ENCODE data around the gene ELOVL5. TPM values are rescaled to one million over a fixed set of nuclear protein-coding genes. Genes with fewer than 3 reads are reported as not detected.

Gene ELOVL5
- polyA plus RNA-seq, 1 of the 3 experiments (the other 2 are of a cell fraction): 31.9 TPM

DNA sequence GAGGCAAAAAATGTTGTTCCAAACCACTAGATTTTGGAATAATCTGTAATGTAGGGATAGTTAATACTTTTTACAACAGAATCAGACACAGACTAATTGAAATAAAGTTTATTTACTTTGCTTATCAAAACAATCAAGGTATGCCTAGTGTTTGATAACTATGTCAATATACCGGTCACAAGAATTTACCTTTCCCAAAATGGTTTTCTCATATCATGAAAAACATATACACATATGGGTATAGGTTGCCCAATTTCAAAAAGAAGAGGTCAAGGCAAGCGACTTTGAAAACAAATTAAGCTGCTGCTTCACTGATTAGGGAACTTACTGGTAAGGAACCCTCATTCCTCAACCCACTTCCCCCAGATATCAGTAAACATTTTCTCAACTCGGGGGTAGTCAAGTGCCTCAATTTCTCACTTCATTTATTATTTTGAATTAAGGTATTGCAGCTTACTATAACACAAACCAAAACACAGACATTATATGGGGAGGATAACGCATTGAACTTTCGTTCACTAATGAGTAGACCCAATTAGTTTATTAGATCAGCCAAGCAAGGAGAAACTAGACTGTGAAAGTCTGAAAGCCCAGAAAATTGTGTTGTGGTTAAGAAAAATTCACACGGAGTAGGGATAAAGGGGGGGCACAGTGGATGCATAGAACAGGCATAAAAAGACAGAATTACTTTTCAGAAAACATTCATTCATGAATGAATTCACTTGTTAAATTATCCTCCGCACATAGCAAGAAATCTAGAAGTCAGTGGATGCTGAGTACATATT, 9.0 kb upstream of the ELOVL5 start (continued):
- TF ChIP-seq, protein P1, sequence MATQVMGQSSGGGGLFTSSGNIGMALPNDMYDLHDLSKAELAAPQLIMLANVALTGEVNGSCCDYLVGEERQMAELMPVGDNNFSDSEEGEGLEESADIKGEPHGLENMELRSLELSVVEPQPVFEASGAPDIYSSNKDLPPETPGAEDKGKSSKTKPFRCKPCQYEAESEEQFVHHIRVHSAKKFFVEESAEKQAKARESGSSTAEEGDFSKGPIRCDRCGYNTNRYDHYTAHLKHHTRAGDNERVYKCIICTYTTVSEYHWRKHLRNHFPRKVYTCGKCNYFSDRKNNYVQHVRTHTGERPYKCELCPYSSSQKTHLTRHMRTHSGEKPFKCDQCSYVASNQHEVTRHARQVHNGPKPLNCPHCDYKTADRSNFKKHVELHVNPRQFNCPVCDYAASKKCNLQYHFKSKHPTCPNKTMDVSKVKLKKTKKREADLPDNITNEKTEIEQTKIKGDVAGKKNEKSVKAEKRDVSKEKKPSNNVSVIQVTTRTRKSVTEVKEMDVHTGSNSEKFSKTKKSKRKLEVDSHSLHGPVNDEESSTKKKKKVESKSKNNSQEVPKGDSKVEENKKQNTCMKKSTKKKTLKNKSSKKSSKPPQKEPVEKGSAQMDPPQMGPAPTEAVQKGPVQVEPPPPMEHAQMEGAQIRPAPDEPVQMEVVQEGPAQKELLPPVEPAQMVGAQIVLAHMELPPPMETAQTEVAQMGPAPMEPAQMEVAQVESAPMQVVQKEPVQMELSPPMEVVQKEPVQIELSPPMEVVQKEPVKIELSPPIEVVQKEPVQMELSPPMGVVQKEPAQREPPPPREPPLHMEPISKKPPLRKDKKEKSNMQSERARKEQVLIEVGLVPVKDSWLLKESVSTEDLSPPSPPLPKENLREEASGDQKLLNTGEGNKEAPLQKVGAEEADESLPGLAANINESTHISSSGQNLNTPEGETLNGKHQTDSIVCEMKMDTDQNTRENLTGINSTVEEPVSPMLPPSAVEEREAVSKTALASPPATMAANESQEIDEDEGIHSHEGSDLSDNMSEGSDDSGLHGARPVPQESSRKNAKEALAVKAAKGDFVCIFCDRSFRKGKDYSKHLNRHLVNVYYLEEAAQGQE (IDR thresholded peaks at IDR 0.05; ENCODE audit: low read depth, low read length): no peak

DNA sequence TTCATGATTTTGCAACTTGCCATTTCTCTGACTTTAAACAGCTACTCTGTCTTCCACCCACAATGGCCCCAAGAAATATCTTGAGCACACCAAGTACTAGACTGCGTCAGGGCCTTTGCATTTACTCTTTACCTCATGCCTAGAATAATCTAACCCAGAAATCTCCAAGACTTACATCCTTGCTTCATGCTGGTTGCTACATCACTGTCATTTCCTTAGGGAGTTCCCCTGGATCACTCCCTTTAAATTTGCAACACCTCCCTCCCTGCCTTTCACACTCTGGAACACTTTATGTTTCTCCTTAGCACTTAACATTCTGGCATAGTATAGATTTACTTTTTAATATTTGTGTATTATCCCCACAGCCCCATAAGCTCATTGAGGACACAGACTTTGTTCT, 4.9 kb upstream of the ELOVL5 start:
- no peaks in the 10 kb centered on the region for H4K20me1 ChIP-seq (ENCODE audit: insufficient read depth)
- H3K36me3 ChIP-seq (replicated peaks in 1 of 2; ENCODE audit: control insufficient read depth in 1 of 2, insufficient read depth in 2 of 2, low read length in 1 of 2): no peaks in the 10 kb centered on the region
- no peak overlapping the region for H3K4me3 ChIP-seq (ENCODE audit: low read depth in 2 of 2, low read length in 1 of 2)
- TF ChIP-seq, protein P2, sequence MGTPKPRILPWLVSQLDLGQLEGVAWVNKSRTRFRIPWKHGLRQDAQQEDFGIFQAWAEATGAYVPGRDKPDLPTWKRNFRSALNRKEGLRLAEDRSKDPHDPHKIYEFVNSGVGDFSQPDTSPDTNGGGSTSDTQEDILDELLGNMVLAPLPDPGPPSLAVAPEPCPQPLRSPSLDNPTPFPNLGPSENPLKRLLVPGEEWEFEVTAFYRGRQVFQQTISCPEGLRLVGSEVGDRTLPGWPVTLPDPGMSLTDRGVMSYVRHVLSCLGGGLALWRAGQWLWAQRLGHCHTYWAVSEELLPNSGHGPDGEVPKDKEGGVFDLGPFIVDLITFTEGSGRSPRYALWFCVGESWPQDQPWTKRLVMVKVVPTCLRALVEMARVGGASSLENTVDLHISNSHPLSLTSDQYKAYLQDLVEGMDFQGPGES (IDR thresholded peaks at IDR 0.05; ENCODE audit: low read depth, low read length): no peak
- TF ChIP-seq, protein P3, sequence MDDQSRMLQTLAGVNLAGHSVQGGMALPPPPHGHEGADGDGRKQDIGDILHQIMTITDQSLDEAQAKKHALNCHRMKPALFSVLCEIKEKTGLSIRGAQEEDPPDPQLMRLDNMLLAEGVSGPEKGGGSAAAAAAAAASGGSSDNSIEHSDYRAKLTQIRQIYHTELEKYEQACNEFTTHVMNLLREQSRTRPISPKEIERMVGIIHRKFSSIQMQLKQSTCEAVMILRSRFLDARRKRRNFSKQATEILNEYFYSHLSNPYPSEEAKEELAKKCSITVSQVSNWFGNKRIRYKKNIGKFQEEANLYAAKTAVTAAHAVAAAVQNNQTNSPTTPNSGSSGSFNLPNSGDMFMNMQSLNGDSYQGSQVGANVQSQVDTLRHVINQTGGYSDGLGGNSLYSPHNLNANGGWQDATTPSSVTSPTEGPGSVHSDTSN (IDR thresholded peaks at IDR 0.05): no peak
- TF ChIP-seq MXI1 (IDR thresholded peaks at IDR 0.05; ENCODE audit: low read depth, low read length) (no peak), FOXJ3 (CRISPR knock-in tag; IDR thresholded peaks at IDR 0.05) (no peak), NFIC (IDR thresholded peaks at IDR 0.05; ENCODE audit: borderline replicate concordance) (no peak), MEF2A (IDR thresholded peaks at IDR 0.05; ENCODE audit: borderline replicate concordance, low read depth) (no peak), EZH2phosphoT487 (IDR thresholded peaks at IDR 0.05; ENCODE audit: borderline replicate concordance, low read depth) (no peak), NRF1 (IDR thresholded peaks at IDR 0.05; ENCODE audit: low read depth, low read length) (no peak), FOSL2 (IDR thresholded peaks at IDR 0.05; ENCODE audit: borderline replicate concordance, low read depth) (no peak), POLR2AphosphoS5 (IDR thresholded peaks at IDR 0.05; ENCODE audit: low read depth, low read length) (no peak)
- TF ChIP-seq, protein P4, sequence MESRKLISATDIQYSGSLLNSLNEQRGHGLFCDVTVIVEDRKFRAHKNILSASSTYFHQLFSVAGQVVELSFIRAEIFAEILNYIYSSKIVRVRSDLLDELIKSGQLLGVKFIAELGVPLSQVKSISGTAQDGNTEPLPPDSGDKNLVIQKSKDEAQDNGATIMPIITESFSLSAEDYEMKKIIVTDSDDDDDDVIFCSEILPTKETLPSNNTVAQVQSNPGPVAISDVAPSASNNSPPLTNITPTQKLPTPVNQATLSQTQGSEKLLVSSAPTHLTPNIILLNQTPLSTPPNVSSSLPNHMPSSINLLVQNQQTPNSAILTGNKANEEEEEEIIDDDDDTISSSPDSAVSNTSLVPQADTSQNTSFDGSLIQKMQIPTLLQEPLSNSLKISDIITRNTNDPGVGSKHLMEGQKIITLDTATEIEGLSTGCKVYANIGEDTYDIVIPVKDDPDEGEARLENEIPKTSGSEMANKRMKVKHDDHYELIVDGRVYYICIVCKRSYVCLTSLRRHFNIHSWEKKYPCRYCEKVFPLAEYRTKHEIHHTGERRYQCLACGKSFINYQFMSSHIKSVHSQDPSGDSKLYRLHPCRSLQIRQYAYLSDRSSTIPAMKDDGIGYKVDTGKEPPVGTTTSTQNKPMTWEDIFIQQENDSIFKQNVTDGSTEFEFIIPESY (IDR thresholded peaks at IDR 0.05; ENCODE audit: borderline replicate concordance, low read depth): no peak
- peaks cover 6% of the 10 kb centered on the region for H3F3A ChIP-seq (replicated peaks; ENCODE audit: insufficient read depth)
- H3K79me2 ChIP-seq (ENCODE audit: insufficient read depth): no peaks in the 10 kb centered on the region
- H3K27ac ChIP-seq (ENCODE audit: low read depth in 2 of 2, low read length in 1 of 2): no peak overlapping the region
- DNase-seq: no peak
- no peak overlapping the region for H2AFZ ChIP-seq (ENCODE audit: low read depth)
- POLR2A ChIA-PET: no interaction called here
- H3K9ac ChIP-seq: no peak overlapping the region
- H3K9me2 ChIP-seq: no peaks in the 10 kb centered on the region
- peaks cover 1 to 3% of the 10 kb centered on the region in 2 experiments; a peak in 3 of 4 replicates for H3K4me1 ChIP-seq (ENCODE audit: control insufficient read depth in 1 of 2, insufficient read depth in 2 of 2, low read depth in 1 of 2, low read length in 1 of 2)
- 0 out of 2 replicates have a peak, but pooled peaks cover 6% of the 10 kb centered on the region for H3K27me3 ChIP-seq (ENCODE audit: insufficient read depth)
- WGBS (ENCODE audit: low lambda C conversion rate): 71% methylated on average over 1 of the region's 1 CpG
- no peak overlapping the region for H3K4me2 ChIP-seq
- CTCF ChIA-PET: interaction anchor here (1.3 kb wide), 1 partner anchor 132 kb away, joined by 3 read pairs; no protein-coding TSS in a partner anchor
- H3K9me3 ChIP-seq: no peaks in the 10 kb centered on the region

Measured in SK-N-SH (cell line).